Hepatocyte (in vitro differentiated cells): ENCODE results near the gene ACD. TPM values are rescaled to one million over a fixed set of nuclear protein-coding genes. Genes with fewer than 3 reads are reported as not detected.
A peak's percentile ranks its signal among the peaks of the same experiment; 100 is the strongest.

Experiments
- DNase-seq: peaks from one replicate; pipeline ENCODE4 v3.0.0-alpha.2; 2016; ENCODE audit warnings: low spot score
- H2AFZ ChIP-seq: fragments of 200-600 bp; sonication (generic); 2 replicates; pipeline ENCODE4 v1.6.0; 2016; ENCODE audit warnings: antibody characterized with exemption, mild to moderate bottlenecking
- H3K27ac ChIP-seq: fragments of 200-600 bp; sonication (generic); 2 replicates; pipeline ENCODE4 v1.5.1; 2016; ENCODE audit warnings: mild to moderate bottlenecking
- H3K27me3 ChIP-seq: fragments of 200-600 bp; sonication (generic); 2 replicates; pipeline ENCODE4 v1.6.1; 2016
- H3K36me3 ChIP-seq: fragments of 200-600 bp; sonication (generic); replicated peaks from 2 replicates; pipeline ENCODE4 v1.5.1; 2016; ENCODE audit warnings: low read depth; ENCODE audit not compliant: insufficient read depth
- H3K4me1 ChIP-seq: fragments of 200-600 bp; sonication (generic); 2 replicates; pipeline ENCODE4 v1.5.1; 2016; ENCODE audit warnings: mild to moderate bottlenecking, moderate library complexity; ENCODE audit not compliant: insufficient read depth
- H3K4me2 ChIP-seq: fragments of 200-600 bp; sonication (generic); 2 replicates; pipeline ENCODE4 v1.6.0; 2016
- H3K4me3 ChIP-seq: fragments of 200-600 bp; sonication (generic); 2 replicates; pipeline ENCODE4 v1.5.1; 2016; ENCODE audit warnings: mild to moderate bottlenecking
- H3K79me2 ChIP-seq: fragments of 200-600 bp; sonication (generic); 2 replicates; pipeline ENCODE4 v1.6.0; 2017; ENCODE audit warnings: mild to moderate bottlenecking
- H3K9me2 ChIP-seq: fragments of 200-600 bp; sonication (generic); replicated peaks from 2 replicates; pipeline ENCODE4 v1.6.0; 2017; ENCODE audit warnings: mild to moderate bottlenecking; ENCODE audit not compliant: insufficient read depth
- H3K9me3 ChIP-seq: fragments of 200-600 bp; sonication (generic); 2 replicates; pipeline ENCODE4 v1.5.1; 2016; ENCODE audit warnings: low read depth, mild to moderate bottlenecking
- H4K20me1 ChIP-seq: fragments of 200-600 bp; sonication (generic); 2 replicates; pipeline ENCODE4 v1.6.0; 2016; ENCODE audit warnings: mild to moderate bottlenecking; ENCODE audit not compliant: insufficient read depth, poor library complexity, severe bottlenecking
- EZH2 ChIP-seq: fragments of 200-600 bp; sonication (generic); IDR thresholded peaks from 2 replicates; pipeline ENCODE4 v1.6.1; 2016; ENCODE audit warnings: antibody characterized with exemption, mild to moderate bottlenecking, borderline replicate concordance
- EZH2phosphoT487 ChIP-seq: fragments of 200-600 bp; sonication (generic); IDR thresholded peaks from one replicate; pipeline ENCODE4 v1.6.1; 2018; ENCODE audit warnings: antibody characterized with exemption, mild to moderate bottlenecking, low read depth, moderate library complexity; ENCODE audit not compliant: unreplicated experiment, severe bottlenecking
- WGBS: methylation state at CpG from one replicate; pipeline ENCODE4 v1.1.6; 2016; ENCODE audit warnings: low lambda C conversion rate; ENCODE audit errors: missing lambda C conversion rate; 5-methylcytosine and 5-hydroxymethylcytosine counted together
- polyA plus RNA-seq: library from polyadenylated mRNA; unstranded; fragments of >200 nt; fragmentation: Nextera tagmentation; extraction: Ambion mirVana; gene quantifications from 2 replicates; pipeline ENCODE4 v1.2.1, GENCODE V29; 2016
- total RNA-seq: library from RNA; depleted of rRNA; stranded (reverse); fragments of >200 nt; gene quantifications from 2 replicates; pipeline ENCODE4 v1.2.3, GENCODE V29; 2014
- TF ChIP-seq, protein P1 (sequence below): fragments of 200-600 bp; sonication (generic); IDR thresholded peaks from 2 replicates; pipeline ENCODE4 v1.5.1; 2016; ENCODE audit warnings: antibody characterized with exemption, mild to moderate bottlenecking; ENCODE audit not compliant: poor library complexity

Gene ACD
- total and polyA plus RNA-seq, 2 experiments from 2014 or later, result 18.5 to 26.3 TPM

DNA sequence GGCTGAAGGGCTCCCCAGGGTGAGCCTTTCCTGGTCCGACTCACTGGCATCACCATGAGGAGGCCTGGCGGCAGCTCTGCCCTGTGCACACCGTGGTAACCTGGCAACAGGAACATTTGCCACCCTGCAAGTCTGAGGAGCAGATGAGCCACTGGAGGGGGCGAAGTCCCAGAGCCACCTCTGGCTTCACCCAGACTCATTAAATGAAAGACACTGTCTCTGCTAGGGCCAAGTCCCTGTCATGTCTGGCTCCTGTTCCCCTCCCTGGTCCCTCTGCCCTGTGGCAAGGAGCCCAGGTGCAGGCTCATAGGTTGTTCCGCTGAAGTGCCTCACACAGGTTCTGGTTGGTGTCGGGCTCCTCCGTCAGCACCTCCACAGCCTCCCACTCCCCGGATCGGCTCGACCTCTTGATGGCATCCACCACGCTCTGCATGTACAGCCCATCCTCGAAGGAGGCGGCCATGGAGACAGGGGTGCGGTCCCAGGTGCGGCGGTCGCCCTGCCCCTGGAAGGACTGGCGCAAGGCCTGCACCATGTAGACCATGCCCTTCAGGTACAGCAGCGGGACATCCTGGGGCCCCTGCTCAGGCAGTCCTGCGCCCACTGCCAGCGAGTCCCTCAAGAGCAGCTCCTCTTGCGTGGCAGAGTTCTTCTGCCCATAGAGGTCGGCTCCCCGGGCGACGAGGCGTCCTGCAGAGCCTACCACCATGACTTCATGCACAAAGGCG is 15.0 kb upstream of the ACD start:
- no peaks in the 10 kb centered on the region for H4K20me1 ChIP-seq
- DNase-seq, result no peak
- H2AFZ ChIP-seq, result no peak overlapping the region
- 97% methylated on average over 28 of the region's 28 CpGs for WGBS
- H3K27me3 ChIP-seq, result no peaks in the 10 kb centered on the region
- no peaks in the 10 kb centered on the region for H3K79me2 ChIP-seq
- H3K27ac ChIP-seq, result no peak overlapping the region
- no peak for TF ChIP-seq EZH2
- TF ChIP-seq EZH2phosphoT487, result no peak
- TF ChIP-seq, protein P1, sequence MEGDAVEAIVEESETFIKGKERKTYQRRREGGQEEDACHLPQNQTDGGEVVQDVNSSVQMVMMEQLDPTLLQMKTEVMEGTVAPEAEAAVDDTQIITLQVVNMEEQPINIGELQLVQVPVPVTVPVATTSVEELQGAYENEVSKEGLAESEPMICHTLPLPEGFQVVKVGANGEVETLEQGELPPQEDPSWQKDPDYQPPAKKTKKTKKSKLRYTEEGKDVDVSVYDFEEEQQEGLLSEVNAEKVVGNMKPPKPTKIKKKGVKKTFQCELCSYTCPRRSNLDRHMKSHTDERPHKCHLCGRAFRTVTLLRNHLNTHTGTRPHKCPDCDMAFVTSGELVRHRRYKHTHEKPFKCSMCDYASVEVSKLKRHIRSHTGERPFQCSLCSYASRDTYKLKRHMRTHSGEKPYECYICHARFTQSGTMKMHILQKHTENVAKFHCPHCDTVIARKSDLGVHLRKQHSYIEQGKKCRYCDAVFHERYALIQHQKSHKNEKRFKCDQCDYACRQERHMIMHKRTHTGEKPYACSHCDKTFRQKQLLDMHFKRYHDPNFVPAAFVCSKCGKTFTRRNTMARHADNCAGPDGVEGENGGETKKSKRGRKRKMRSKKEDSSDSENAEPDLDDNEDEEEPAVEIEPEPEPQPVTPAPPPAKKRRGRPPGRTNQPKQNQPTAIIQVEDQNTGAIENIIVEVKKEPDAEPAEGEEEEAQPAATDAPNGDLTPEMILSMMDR, result no peak
- no peaks in the 10 kb centered on the region for H3K9me3 ChIP-seq
- no peaks in the 10 kb centered on the region for H3K9me2 ChIP-seq
- peaks cover 7% of the 10 kb centered on the region for H3K4me1 ChIP-seq
- no peaks in the 10 kb centered on the region for H3K36me3 ChIP-seq
- no peak overlapping the region for H3K4me3 ChIP-seq
- no peak overlapping the region for H3K4me2 ChIP-seq

GRCh38 chr16:67673712-67674580 is 13.9 kb upstream of the ACD start:
- H3K4me2 ChIP-seq, result no peak overlapping the region
- H2AFZ ChIP-seq, result no peak overlapping the region
- no peak for DNase-seq
- H3K79me2 ChIP-seq, result no peaks in the 10 kb centered on the region
- peaks cover 7% of the 10 kb centered on the region for H3K4me1 ChIP-seq
- no peaks in the 10 kb centered on the region for H3K27me3 ChIP-seq
- H3K9me3 ChIP-seq, result no peaks in the 10 kb centered on the region
- peak overlapping the region; percentile 37 for H3K27ac ChIP-seq
- H3K9me2 ChIP-seq, result no peaks in the 10 kb centered on the region
- no peaks in the 10 kb centered on the region for H4K20me1 ChIP-seq
- TF ChIP-seq EZH2 (no peak), EZH2phosphoT487 (no peak)
- TF ChIP-seq, protein P1, result no peak
- H3K36me3 ChIP-seq, result no peaks in the 10 kb centered on the region
- H3K4me3 ChIP-seq, result no peak overlapping the region
- 79% methylated on average over 21 of the region's 21 CpGs for WGBS

DNA sequence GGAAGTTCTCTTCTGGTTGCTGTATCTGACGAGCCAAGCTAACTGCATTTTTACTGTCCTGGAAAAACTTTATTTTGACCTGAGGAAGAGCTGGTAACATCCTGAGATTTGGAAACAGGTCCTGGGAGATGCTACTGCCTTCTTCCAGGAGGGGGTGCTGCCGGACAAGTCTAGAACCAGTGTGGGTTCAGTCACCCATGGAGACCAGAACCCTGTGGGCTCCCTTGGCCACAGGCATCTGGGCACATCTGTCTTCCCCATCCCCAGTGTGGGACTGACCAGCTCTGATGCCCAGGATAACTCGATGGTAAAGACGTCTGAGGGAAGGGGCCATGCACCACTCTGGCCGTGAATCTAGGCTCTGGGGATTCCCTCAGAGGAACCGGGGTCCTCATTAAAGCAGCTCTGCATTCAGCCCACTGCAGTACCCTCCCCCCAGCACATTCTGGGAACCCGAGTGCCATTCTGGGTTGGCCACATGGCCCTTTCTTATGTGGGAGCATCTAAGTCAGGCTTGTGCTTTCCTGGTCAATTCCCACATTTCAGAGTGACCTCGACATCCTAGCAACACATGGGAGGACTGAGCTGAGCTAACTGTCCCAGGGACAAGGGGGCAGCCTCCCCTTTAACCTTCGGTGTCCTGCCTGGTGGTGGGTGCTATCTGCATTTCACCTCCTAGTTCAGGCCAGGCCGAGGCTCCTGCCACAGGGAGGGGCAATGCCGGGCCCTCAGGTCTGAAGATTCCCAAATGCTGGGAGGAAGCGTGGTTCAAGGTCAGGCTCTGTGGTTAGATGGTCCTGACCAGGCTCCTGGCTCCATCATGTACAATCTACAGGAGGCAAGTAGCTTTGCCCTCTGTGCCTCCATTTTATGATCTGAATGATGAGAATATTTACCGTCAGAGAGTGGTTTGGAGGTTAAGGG is 12.9 kb upstream of the ACD start:
- DNase-seq, result peak; percentile 77
- Histone ChIP-seq H4K20me1 (no peaks in the 10 kb centered on the region), H3K4me3 (no peak overlapping the region), H3K4me1 (peaks cover 7% of the 10 kb centered on the region), H3K9me2 (no peaks in the 10 kb centered on the region), H3K9me3 (no peaks in the 10 kb centered on the region), H3K27me3 (no peaks in the 10 kb centered on the region), H3K27ac (peak overlapping the region; percentile 16), H2AFZ (no peak overlapping the region), H3K79me2 (no peaks in the 10 kb centered on the region), H3K4me2 (no peak overlapping the region), H3K36me3 (no peaks in the 10 kb centered on the region)
- no peak for TF ChIP-seq EZH2
- TF ChIP-seq, protein P1, result peak; percentile 64
- no peak for TF ChIP-seq EZH2phosphoT487
- WGBS, result 73% methylated on average over 13 of the region's 13 CpGs
